Sigmoid colon (tissue), 7 donors: ENCODE measurements around the gene TES. TPM values are rescaled to one million over a fixed set of nuclear protein-coding genes. Genes with fewer than 3 reads are reported as not detected.

Experiments
- DNase-seq: peaks from one replicate; pipeline ENCODE4 v3.0.0-alpha.2; 2019
- H3K27ac ChIP-seq, 4 donors: fragments of 200-600 bp; sonication (generic); one replicate each; pipeline ENCODE4 v1.5.1; 2016 to 2019; ENCODE audit warnings: mild to moderate bottlenecking in 1 of 4
- H3K27me3 ChIP-seq, 3 donors: fragments of 200-600 bp; sonication (generic); one replicate each; pipeline ENCODE4 v1.5.1; 2019; ENCODE audit warnings: mild to moderate bottlenecking in 1 of 3
- H3K36me3 ChIP-seq, 4 donors: fragments of 200-600 bp; sonication (generic); one replicate each; pipeline ENCODE4 v1.5.1; 2016 to 2019
- H3K4me1 ChIP-seq, 4 donors: fragments of 200-600 bp; sonication (generic); one replicate each; pipeline ENCODE4 v1.5.1; 2017 to 2019
- H3K4me3 ChIP-seq, 4 donors: fragments of 200-600 bp; sonication (generic); one replicate each; pipeline ENCODE4 v1.5.1; 2017 to 2019; ENCODE audit warnings: mild to moderate bottlenecking in 2 of 4, moderate library complexity in 1 of 4
- H3K9me3 ChIP-seq, 4 donors: fragments of 200-600 bp in 3 of 4; sonication (generic) in 3 of 4; one replicate each; pipeline versions ENCODE4 v1.5.1 to v1.6.1; 2013 to 2019
- EP300 ChIP-seq, 4 donors: sonication (generic); formaldehyde crosslinking; IDR thresholded peaks; one replicate each; pipeline ENCODE4 v1.6.1; 2017; ENCODE audit warnings: antibody characterized with exemption in 4 of 4
- POLR2A ChIP-seq, 2 donors: fragments of 450-650 bp; IDR thresholded peaks; one replicate each; pipeline ENCODE4 v1.6.1; 2016; ENCODE audit warnings: antibody characterized with exemption in 2 of 2, mild to moderate bottlenecking in 2 of 2, moderate library complexity in 2 of 2
- POLR2AphosphoS5 ChIP-seq, 4 donors: sonication (generic); formaldehyde crosslinking; IDR thresholded peaks; one replicate each; pipeline ENCODE4 v1.6.1; 2017; ENCODE audit warnings: antibody characterized with exemption in 4 of 4
- WGBS, 2 donors: extraction: QIAGEN DNeasy Blood & Tissue Kit; methylation state at CpG; one replicate each; pipeline ENCODE4 v1.1.7; 2013; 5-methylcytosine and 5-hydroxymethylcytosine counted together
- intact Hi-C: fragments of 100-400 bp; cut with DNase I; formaldehyde crosslinking; loops from one replicate; pipeline ENCODE4 v1.15.1; 2023
- polyA plus RNA-seq, 3 donors: library from polyadenylated mRNA; stranded (reverse); fragments of 200-250 nt; gene quantifications; one replicate each; pipeline ENCODE4 v1.2.3, GENCODE V29; 2013
- total RNA-seq, 4 donors: library from RNA; depleted of rRNA; stranded (reverse); fragments of >200 nt; gene quantifications; one replicate each; pipeline ENCODE4 v1.1.0, GENCODE V29; 2016
- TF ChIP-seq, protein P1 (sequence below), 4 experiments: fragments of 450-650 bp in 3 of 4; fragments of 200-600 bp in 1 of 4; IDR thresholded peaks; one replicate each; pipeline ENCODE4 v1.5.1; 2016 to 2019; ENCODE audit warnings: antibody characterized with exemption in 4 of 4, mild to moderate bottlenecking in 3 of 4, moderate library complexity in 2 of 4
- donor health status: healthy with polysubstance abuse.
- donor health status: Bipolar disorder and iron deficiency.
- donor health status: healthy.

Gene TES
- total and polyA plus RNA-seq, 7 donors = 53.5 to 514 (median 289) TPM

DNA sequence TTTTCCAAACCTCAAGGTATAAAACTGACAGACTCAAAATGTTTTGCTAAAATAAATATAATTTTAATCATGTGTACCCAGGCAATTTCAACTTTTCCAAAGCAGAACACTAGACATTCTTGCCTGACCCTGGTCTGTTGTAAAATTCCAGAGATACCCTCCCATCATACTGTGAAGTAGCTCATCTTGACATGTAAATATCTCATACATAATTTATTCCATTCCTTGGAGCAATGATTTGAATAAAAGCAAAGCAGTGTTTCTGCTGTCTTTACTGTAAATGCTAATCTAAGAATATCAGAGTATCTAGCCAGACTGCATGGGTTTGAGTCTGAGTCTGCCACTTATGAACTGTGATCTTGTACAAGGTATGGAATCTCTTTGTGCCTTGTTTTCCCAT lies 68.9 kb downstream of the TES start:
- H3K27me3 ChIP-seq = no peaks in the 10 kb centered on the region
- H3K27ac ChIP-seq = peak overlapping the region in 2 of 4 donors; percentile 10 to 69
- no peak overlapping the region for H3K4me3 ChIP-seq
- intact Hi-C loops = loop anchor here (5.0 kb wide), 1 partner anchor 33 kb away; no protein-coding TSS in a partner anchor
- TF ChIP-seq POLR2A (IDR thresholded peaks at IDR 0.05) = no peak
- TF ChIP-seq POLR2AphosphoS5 (IDR thresholded peaks at IDR 0.05) = no peak
- no peak for TF ChIP-seq EP300 (IDR thresholded peaks at IDR 0.05)
- TF ChIP-seq, protein P1, sequence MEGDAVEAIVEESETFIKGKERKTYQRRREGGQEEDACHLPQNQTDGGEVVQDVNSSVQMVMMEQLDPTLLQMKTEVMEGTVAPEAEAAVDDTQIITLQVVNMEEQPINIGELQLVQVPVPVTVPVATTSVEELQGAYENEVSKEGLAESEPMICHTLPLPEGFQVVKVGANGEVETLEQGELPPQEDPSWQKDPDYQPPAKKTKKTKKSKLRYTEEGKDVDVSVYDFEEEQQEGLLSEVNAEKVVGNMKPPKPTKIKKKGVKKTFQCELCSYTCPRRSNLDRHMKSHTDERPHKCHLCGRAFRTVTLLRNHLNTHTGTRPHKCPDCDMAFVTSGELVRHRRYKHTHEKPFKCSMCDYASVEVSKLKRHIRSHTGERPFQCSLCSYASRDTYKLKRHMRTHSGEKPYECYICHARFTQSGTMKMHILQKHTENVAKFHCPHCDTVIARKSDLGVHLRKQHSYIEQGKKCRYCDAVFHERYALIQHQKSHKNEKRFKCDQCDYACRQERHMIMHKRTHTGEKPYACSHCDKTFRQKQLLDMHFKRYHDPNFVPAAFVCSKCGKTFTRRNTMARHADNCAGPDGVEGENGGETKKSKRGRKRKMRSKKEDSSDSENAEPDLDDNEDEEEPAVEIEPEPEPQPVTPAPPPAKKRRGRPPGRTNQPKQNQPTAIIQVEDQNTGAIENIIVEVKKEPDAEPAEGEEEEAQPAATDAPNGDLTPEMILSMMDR (IDR thresholded peaks at IDR 0.05) = no peak
- DNase-seq = no peak
- no peaks in the 10 kb centered on the region for H3K9me3 ChIP-seq
- no peaks in the 10 kb centered on the region for H3K36me3 ChIP-seq
- peaks cover 0 to 19% (median 12%) of the 10 kb centered on the region in 4 donors for H3K4me1 ChIP-seq

DNA sequence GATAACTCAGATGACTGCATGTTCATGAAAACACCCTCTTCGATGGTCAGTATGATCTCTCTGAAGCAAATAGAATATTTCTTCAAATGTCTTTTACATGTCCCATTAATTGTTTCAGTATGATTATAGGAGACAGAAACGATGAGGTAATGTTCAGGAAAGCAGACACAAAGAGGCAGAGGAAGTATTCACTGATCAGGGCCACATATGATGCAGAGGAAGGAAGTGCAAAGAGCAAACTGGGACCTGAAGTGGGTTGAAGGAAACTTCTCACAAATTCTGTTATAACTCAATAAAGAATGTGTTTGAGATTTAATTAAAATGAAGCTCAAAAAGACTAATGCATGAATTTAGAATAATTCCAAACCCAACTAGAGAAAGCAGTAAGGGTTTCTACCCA lies 70.5 kb downstream of the TES start:
- WGBS, 2 donors = 62 to 77% methylated on average over 2 of the region's 2 CpGs
- no peak overlapping the region for H3K27ac ChIP-seq
- TF ChIP-seq, protein P1 (IDR thresholded peaks at IDR 0.05) = no peak
- TF ChIP-seq EP300 (IDR thresholded peaks at IDR 0.05) (no peak), POLR2A (IDR thresholded peaks at IDR 0.05) (no peak), POLR2AphosphoS5 (IDR thresholded peaks at IDR 0.05) (no peak)
- intact Hi-C loops = no loop called here
- H3K9me3 ChIP-seq = no peaks in the 10 kb centered on the region
- H3K4me3 ChIP-seq = no peak overlapping the region
- DNase-seq = no peak
- H3K36me3 ChIP-seq = no peaks in the 10 kb centered on the region
- peaks cover 0 to 19% (median 12%) of the 10 kb centered on the region in 4 donors for H3K4me1 ChIP-seq
- H3K27me3 ChIP-seq = no peaks in the 10 kb centered on the region

DNA sequence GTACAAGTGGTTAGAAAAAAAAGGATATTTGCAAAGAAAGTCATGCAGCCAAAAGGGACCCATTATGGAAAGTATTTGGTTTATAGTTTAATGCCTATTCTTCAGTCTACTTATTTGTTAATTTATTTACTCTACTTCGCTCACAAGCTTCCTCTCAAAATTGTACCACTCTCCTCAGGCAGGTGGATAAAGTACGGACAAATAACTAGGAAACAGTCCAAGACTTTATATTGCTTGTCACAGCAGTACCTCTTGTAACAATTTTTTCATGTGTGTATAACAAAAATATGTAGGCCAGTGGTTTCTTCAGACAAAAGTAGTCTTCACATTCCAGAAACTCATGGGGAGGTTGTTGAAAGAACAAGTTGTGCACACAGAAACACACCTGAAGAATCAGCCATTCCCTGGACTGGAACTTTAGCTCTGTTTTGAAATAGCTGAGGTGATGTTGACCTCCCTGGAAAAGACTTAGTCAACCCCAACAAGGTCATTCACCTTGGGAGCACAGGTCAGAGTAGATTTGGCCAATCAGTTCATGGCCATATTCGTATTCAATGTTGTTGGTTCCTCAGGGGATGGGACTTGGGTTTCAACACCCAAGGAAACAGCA lies 73.4 kb downstream of the TES start:
- no peak for DNase-seq
- Histone ChIP-seq H3K4me1 (peaks cover 0 to 10% (median 8%) of the 10 kb centered on the region in 4 donors), H3K27me3 (no peaks in the 10 kb centered on the region), H3K27ac (no peak overlapping the region), H3K9me3 (no peaks in the 10 kb centered on the region), H3K4me3 (no peak overlapping the region), H3K36me3 (no peaks in the 10 kb centered on the region)
- TF ChIP-seq, protein P1 (IDR thresholded peaks at IDR 0.05) = no peak
- no peak for TF ChIP-seq EP300 (IDR thresholded peaks at IDR 0.05)
- no peak for TF ChIP-seq POLR2A (IDR thresholded peaks at IDR 0.05)
- no peak for TF ChIP-seq POLR2AphosphoS5 (IDR thresholded peaks at IDR 0.05)
- intact Hi-C loops = no loop called here
- WGBS, 2 donors = 56 to 87% methylated on average over 3 of the region's 3 CpGs

DNA sequence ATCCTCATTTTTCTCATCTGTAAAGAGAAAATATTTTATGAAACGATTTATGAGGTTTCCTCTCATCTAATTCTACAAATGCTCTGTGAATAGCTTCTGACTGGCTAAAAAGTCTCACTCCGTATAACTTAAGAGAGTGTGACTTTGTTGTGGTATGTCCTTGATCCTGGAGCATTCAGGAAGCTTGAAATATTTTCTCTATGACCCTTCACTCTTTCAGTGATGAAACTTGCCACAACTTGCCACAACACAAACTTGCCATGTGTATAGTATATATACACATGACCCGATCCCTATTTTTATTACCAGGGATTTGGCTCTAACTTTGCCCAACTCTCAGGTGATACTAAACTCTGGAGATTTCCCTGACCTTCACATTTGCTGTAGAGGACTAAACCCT lies 74.1 kb downstream of the TES start:
- Histone ChIP-seq H3K36me3 (no peaks in the 10 kb centered on the region), H3K27me3 (no peaks in the 10 kb centered on the region), H3K4me3 (no peak overlapping the region), H3K9me3 (no peaks in the 10 kb centered on the region), H3K27ac (no peak overlapping the region), H3K4me1 (peaks cover 0 to 10% (median 3%) of the 10 kb centered on the region in 4 donors)
- WGBS, 2 donors = 77 to 89% methylated on average over 3 of the region's 3 CpGs
- DNase-seq = no peak
- TF ChIP-seq, protein P1 (IDR thresholded peaks at IDR 0.05) = no peak
- TF ChIP-seq POLR2AphosphoS5 (IDR thresholded peaks at IDR 0.05) (no peak), POLR2A (IDR thresholded peaks at IDR 0.05) (no peak), EP300 (IDR thresholded peaks at IDR 0.05) (no peak)
- intact Hi-C loops = no loop called here

DNA sequence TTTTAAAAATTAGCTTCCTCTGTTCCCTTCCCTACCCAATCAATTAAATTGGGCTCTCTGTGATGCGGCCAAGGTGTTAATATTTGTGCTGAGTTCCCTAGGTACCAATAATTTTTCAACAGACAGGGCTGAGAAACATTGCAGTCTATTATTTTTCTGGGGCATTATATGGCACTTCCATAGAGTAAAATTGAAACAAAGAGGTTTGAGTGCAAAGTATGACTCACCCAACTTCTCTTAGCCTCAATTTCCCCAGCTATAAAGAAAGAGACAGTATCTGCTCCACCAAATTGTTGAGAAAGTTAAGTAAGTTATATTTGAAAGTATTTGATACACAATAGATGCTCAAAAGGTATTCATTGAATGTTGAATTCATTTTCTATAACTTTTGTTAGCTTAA lies 74.9 kb downstream of the TES start:
- H3K4me1 ChIP-seq = peaks cover 0 to 10% (median 2%) of the 10 kb centered on the region in 4 donors
- H3K27ac ChIP-seq = no peak overlapping the region
- H3K4me3 ChIP-seq = no peak overlapping the region
- TF ChIP-seq POLR2AphosphoS5 (IDR thresholded peaks at IDR 0.05) (no peak), EP300 (IDR thresholded peaks at IDR 0.05) (no peak), POLR2A (IDR thresholded peaks at IDR 0.05) (no peak)
- TF ChIP-seq, protein P1 (IDR thresholded peaks at IDR 0.05) = no peak
- no peak for DNase-seq
- H3K27me3 ChIP-seq = no peaks in the 10 kb centered on the region
- no peaks in the 10 kb centered on the region for H3K36me3 ChIP-seq
- 95 to 96% methylated on average over 1 of the region's 1 CpG for WGBS, 2 donors
- intact Hi-C loops = no loop called here
- H3K9me3 ChIP-seq = no peaks in the 10 kb centered on the region
